RKO (cell line): ENCODE measurements around the gene ABHD1.
"Not testable (repeated sequence)": the region's sequence is repeated elsewhere in the genome, so short reads cannot be mapped to it uniquely, and the experiment has no call there.

Experiments
- DNase-seq: peaks from one replicate; pipeline ENCODE4 v3.0.0-alpha.2; 2016; ENCODE audit warnings: low spot score

The ABHD1 gene

DNA sequence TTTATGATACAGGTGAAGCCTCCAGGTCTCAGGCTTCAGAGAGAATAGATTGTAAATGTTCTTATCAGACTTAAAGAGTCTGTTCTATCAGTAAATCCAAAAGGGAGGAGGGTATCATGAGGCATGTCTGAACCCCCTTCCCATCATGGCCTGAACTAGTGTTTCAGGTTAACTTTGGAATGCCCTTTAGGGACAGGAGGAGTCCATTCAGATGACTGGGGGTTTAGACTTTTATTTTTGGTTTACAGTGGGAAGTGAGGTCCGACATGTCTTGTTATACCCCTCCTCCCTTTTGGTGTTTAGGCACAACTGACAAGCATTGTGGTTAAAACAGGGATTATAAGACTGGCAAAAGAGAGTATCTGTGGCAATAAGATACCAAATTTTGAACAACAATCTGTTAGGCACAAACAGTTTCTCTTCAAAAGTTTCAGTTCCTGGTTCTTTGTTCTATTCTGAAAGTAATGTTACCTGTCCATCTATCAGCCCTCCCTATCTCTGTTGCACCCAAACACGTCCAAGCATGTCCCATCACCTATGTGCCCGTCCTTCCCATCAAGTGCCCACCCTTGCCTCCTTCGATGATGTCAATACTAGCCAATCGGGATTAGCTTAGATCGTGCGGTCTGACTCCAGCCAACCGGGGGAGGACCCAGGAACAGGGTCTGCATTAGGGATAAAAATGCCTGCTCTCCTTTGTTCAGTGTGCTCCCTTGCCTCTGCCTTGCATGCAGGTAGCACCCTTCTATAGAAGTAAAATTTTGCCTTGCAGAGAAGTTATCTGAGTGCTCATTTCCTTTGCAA lies 41.5 kb downstream of the ABHD1 start:
- no peak for DNase-seq

DNA sequence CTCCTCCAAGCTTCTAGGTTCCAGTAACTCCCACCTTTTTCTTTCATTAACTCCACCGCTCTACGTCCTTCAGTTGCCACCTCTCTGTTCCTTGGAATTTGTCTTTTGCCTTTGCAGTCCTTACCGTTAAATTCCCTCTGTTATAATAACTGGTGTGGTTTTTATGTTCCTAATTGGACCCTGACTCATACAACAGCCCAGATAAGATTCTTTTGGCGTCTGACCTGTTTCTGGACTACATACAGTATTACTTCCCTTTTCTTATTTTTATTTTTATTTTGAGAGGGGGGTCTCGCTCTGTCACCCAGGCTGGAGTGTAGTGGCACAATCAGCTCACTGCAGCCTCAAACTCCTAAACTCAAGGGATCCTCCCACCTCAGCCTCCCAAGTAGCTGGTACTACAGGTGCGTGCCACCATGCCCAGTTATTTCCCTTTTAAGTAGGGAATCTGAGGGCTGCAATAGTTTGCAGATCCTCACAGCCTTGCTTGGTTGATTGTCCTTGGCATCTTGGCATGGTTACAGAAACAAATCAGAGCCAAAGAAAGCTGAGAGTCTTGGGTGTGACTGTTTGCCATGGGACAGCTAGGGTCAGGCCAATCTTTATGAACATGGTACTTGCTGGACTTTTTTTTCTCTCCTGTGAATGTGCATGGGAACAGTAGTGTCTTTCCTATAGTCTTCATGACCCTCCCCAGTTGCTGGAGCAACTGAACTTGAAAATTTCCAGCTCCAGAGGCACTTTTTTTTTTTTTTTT lies 47.1 kb downstream of the ABHD1 start:
- DNase-seq: no peak

DNA sequence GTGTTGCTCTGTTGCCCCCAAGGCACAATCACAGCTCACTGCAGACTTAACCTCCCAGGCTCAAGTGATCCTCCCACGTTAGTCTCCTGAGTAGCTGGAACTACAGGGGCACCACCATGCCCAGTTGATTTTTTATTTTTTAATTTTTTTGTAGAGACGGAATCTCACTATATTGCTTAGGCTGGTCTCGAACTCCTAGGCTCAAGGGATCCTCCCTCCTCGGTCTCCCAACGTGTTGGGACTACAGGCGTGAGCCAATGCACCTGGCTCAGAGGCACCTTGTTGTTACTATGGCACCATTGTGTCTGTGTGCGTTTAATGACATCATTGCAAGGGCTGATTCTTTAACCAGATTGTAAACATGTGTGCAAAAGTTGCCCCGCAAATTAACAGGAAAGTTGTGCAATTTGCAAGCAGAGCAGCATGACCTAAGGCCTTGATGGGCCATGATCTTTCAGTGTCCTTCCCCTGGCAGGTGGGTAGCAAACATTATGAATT lies 47.8 kb downstream of the ABHD1 start:
- DNase-seq: no peak

DNA sequence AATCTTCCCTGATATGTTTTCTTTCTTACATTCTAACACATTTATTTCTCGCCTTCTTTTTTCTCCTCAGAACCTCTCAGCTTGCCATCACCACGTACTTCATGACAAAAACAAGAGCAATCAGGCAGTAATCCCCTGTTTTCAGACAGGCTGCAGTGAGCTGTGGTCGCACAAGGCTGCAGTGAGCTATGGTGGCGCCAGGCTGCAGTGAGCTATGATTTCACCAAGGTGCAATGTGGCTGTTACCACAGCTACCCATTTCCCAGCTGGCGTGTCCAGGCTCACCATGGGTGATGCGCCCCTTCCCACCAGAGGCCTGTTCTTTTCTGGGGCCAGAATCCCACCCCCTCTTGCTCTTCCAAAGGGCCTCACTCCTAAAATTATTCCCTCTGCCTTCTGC lies 51.0 kb downstream of the ABHD1 start:
- DNase-seq: no peak

DNA sequence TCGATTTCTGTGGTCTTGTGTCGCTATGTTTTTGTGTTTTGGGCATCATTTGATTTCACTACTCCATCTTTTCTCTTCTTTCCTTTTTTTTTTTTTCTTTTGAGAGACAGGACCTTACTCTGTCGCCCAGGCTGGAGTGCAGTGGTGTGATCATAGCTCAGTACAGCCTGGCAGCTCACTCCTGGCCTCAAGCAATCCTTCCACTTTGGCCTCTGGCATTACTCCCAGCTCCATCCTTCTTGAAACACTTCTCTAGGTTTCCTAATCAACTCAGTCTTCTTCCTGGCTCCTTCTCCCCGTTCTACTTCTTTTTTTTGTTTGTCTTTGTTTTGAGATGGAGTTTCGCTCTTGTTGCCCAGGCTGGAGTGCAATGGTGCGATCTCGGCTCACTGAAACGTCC lies 51.7 kb downstream of the ABHD1 start:
- DNase-seq: no peak

DNA sequence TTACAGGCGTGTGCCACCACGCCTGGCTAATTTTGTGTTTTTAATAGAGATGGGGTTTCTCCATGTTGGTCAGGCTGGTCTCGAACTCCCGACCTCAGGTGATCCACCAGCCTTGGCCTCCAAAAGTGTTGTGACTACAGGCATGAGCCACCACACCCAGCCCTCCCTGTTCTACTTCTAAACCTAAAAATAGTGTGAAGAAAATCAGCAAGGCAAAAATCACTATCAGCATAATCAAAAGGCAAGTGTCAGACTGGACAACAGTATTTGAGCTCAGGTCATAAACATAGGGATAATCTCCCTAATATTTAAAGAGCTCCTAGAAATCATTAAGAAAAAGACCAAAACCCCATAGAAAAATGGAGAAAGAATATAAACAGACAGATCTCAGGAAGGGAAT lies 52.2 kb downstream of the ABHD1 start:
- DNase-seq: not testable (repeated sequence)

DNA sequence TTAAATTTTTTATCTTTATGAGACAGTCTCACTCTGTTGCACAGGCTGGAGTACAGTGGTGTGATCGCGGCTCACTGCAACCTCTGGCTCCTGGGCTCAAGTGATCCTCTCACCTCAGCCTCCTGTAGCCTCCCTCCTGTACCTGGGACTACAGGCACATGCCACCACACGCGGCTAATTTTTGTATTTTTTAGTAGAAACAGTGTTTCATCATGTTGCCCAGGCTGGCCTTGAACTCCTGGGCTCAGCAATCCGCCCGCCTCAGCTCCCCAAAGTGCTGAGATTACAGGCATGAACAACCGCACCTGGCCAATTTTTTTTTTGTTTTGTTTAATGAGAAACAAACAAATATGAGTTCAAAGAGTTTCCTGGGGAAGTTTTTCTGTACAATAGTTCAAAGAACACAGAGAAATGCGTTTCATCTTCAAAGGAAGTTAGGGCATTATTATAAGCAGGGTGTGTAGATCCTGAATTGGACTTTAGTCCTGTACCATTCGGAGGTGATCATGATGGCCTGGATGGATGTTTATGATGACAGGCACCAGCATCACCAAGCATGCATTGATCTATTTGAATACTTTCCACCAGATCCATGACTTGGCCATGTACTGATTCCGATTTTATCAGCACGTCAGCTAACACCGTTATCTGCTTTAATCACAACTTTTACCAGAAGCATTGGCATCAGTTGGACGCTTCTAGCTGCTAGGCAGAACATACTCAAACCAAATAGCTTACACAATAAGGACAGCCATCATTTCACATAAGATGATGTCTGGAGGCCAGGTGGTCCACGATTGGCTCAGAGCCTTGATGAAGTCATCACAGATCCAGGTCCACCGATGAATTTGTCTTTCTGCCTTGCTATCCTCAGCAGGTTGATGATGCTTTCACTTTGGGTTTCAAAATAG lies 54.1 kb downstream of the ABHD1 start:
- no peak for DNase-seq

DNA sequence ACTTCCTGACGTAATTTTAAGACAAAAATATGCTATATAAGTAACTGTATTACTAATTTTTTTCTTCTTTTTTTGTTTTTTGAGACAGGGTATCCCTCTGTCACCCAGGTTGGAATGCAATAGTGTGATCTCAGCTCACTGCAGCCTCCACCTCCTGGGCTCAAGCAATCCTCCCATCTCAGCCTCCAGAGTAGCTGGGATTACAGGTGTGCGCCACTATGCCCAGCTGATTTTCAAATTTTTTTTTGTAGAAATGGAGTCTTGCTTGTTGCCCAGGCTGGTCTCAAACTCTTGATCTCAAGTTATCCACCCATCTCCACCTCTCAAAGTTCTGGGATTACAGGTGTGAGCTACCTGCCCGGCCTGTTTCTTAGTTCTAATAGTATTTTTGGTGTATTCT lies 54.9 kb downstream of the ABHD1 start:
- no peak for DNase-seq

DNA sequence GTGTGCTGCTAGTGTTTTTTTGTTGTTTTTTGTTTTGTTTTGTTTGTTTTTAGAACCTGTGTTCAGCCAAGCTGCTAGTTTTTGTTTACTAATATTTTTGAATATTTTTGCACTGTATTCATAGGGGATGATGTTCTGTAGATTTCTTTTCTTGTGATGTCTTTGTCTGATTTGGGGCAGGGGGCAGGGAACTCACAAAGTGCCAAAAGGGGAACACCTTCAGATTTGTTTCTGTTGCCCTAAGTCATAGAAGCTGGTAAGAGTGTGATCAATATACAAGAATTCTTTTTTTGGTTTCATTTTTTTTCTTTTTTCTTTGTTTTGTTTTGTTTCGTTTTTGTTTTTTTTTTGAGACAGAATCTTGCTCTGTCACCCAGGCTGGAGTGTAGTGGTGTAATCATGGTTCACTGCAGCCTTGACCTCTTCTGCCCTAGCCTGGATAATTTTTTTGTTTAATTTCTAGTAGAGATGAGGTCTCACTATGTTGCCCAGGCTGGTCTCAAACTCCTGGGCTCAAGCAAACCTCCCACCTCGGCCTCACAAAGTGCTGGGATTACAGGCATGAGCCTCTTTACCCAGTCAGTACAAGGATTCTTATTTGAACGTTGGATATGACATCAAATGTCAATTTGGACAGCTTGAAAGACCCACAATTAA lies 55.9 kb downstream of the ABHD1 start:
- DNase-seq: no peak
